NCI-H526 treated with DMSO at 0.1 percent for 48 hours (cell line): ENCODE data around the gene CYB561.

Source experiments
- DNase-seq: peaks from one replicate; lab custom pipeline; 2025; lab: John Stamatoyannopoulos, UW

The CYB561 gene

GRCh38 chr17:63448655-63449054 is 2.5 kb upstream of the CYB561 start:
- DNase-seq = no peak

GRCh38 chr17:63447471-63448009 is 1.4 kb upstream of the CYB561 start:
- DNase-seq = no peak

- no peak for DNase-seq
These were observed 806 bp upstream of the CYB561 start for GRCh38 chr17:63446753-63447470.

- peak; percentile 54 for DNase-seq
These were observed 544 bp downstream of the CYB561 start for GRCh38 chr17:63445571-63445953.

- no peak for DNase-seq
These were observed 1.0 kb downstream of the CYB561 start for GRCh38 chr17:63445065-63445464.

GRCh38 chr17:63444457-63444856 is 1.6 kb downstream of the CYB561 start:
- DNase-seq = no peak

- DNase-seq = no peak
These were observed 3.1 kb downstream of the CYB561 start for GRCh38 chr17:63443053-63443452.

- no peak for DNase-seq
These were observed 3.5 kb downstream of the CYB561 start for GRCh38 chr17:63442549-63443035.

GRCh38 chr17:63442074-63442473 is 4.0 kb downstream of the CYB561 start:
- no peak for DNase-seq

GRCh38 chr17:63441654-63442053 is 4.5 kb downstream of the CYB561 start:
- DNase-seq = no peak

- no peak for DNase-seq
These were observed 5.3 kb downstream of the CYB561 start for GRCh38 chr17:63440770-63441335.

- no peak for DNase-seq
These were observed 5.9 kb downstream of the CYB561 start for GRCh38 chr17:63440127-63440769.

GRCh38 chr17:63439687-63440086 is 6.4 kb downstream of the CYB561 start:
- DNase-seq = no peak

GRCh38 chr17:63438092-63439051 is 7.7 kb downstream of the CYB561 start:
- no peak for DNase-seq

- DNase-seq = no peak
These were observed 8.6 kb downstream of the CYB561 start for GRCh38 chr17:63437287-63438091.

GRCh38 chr17:63436523-63437110 is 9.5 kb downstream of the CYB561 start:
- peak; percentile 32 for DNase-seq

- DNase-seq = peak; percentile 74
These were observed 10.2 kb downstream of the CYB561 start for GRCh38 chr17:63435681-63436522.

GRCh38 chr17:63434951-63435571 is 11.0 kb downstream of the CYB561 start:
- DNase-seq = no peak
